SK-N-SH (cell line): ENCODE results near the gene FAM168A. TPM values are rescaled to one million over a fixed set of nuclear protein-coding genes. Genes with fewer than 3 reads are reported as not detected.

Experiments used
- CTCF ChIA-PET: fragments of 300-600, 350-600 bp; formaldehyde crosslinking; extraction: SDS; loops from one replicate; lab custom pipeline; 2021; lab: Yijun Ruan, JAX
- POLR2A ChIA-PET: fragments of 350-600 bp; sonication (Branson Sonifier 250); formaldehyde crosslinking; extraction: SDS; loops from one replicate; lab custom pipeline; 2020; ENCODE audit warnings: antibody characterized with exemption, inconsistent platforms; lab: Yijun Ruan, JAX
- DNase-seq: peaks from one replicate; pipeline ENCODE4 v3.0.0; 2012
- H2AFZ ChIP-seq: fragments of 200-600 bp; sonication (generic); 2 replicates; pipeline ENCODE4 v1.8.1; 2016; ENCODE audit warnings: antibody characterized with exemption, mild to moderate bottlenecking, low read depth
- H3F3A ChIP-seq: fragments of 200-600 bp; sonication (generic); replicated peaks from 2 replicates; pipeline ENCODE3; 2016; ENCODE audit warnings: antibody characterized with exemption, mild to moderate bottlenecking; ENCODE audit not compliant: insufficient read depth
- H3K27ac ChIP-seq, 2 experiments: fragments of 200-500 bp in 1 of 2; fragments of 200-600 bp in 1 of 2; sonication (Bioruptor generic) in 1 of 2; sonication (generic), shearing (Covaris generic) in 1 of 2; 2 replicates each; pipeline versions ENCODE4 v1.5.1 to v1.6.1; 2014 to 2016; ENCODE audit warnings: low read depth in 2 of 2, inconsistent platforms in 1 of 2, low read length in 1 of 2, mild to moderate bottlenecking in 1 of 2, mixed read lengths in 1 of 2
- H3K27me3 ChIP-seq: fragments of 200-600 bp; sonication (generic), shearing (Covaris generic); 2 replicates; pipeline ENCODE4 v1.6.1; 2016; ENCODE audit warnings: mixed run types; ENCODE audit not compliant: insufficient read depth
- H3K36me3 ChIP-seq, 2 experiments: fragments of 200-500 bp in 1 of 2; fragments of 200-600 bp in 1 of 2; sonication (Bioruptor generic) in 1 of 2; sonication (generic) in 1 of 2; replicated peaks in 1 of 2; 2 replicates each; pipeline versions ENCODE3 to v1.5.1; 2014 to 2016; ENCODE audit warnings: low read length in 1 of 2, mild to moderate bottlenecking in 1 of 2; ENCODE audit not compliant: insufficient read depth in 2 of 2, control insufficient read depth in 1 of 2
- H3K4me1 ChIP-seq, 2 experiments: fragments of 200-500 bp in 1 of 2; fragments of 200-600 bp in 1 of 2; sonication (Bioruptor generic) in 1 of 2; sonication (generic), shearing (Covaris generic) in 1 of 2; 2 replicates each; pipeline versions ENCODE4 v1.5.1 to v1.6.1; 2014 to 2016; ENCODE audit warnings: low read depth in 1 of 2, low read length in 1 of 2, mixed run types in 1 of 2; ENCODE audit not compliant: insufficient read depth in 2 of 2, control insufficient read depth in 1 of 2
- H3K4me2 ChIP-seq: fragments of 200-600 bp; sonication (generic), shearing (Covaris generic); 2 replicates; pipeline ENCODE4 v1.6.1; 2017; ENCODE audit warnings: mixed run types
- H3K4me3 ChIP-seq, 2 experiments: fragments of 200-500 bp in 1 of 2; fragments of 200-600 bp in 1 of 2; sonication (Bioruptor generic) in 1 of 2; sonication (generic), shearing (Covaris generic) in 1 of 2; 2 replicates each; pipeline versions ENCODE4 v1.5.1 to v1.8.1; 2014 to 2016; ENCODE audit warnings: low read depth in 2 of 2, inconsistent platforms in 1 of 2, low read length in 1 of 2, mild to moderate bottlenecking in 1 of 2, mixed read lengths in 1 of 2, moderate library complexity in 1 of 2
- H3K79me2 ChIP-seq: fragments of 200-600 bp; sonication (generic); 2 replicates; pipeline ENCODE4 v1.8.1; 2017; ENCODE audit warnings: mild to moderate bottlenecking; ENCODE audit not compliant: insufficient read depth
- H3K9ac ChIP-seq: fragments of 200-600 bp; sonication (generic); 2 replicates; pipeline ENCODE4 v1.6.1; 2017; ENCODE audit warnings: mixed run types
- H3K9me2 ChIP-seq: fragments of 200-600 bp; sonication (generic); 2 replicates; pipeline ENCODE4 v1.6.1; 2017; ENCODE audit warnings: mixed run types
- H3K9me3 ChIP-seq: fragments of 200-600 bp; sonication (generic); 2 replicates; pipeline ENCODE4 v1.6.1; 2017; ENCODE audit warnings: mixed run types, mild to moderate bottlenecking, moderate library complexity
- H4K20me1 ChIP-seq: fragments of 200-600 bp; sonication (generic); 2 replicates; pipeline ENCODE4 v1.6.1; 2017; ENCODE audit warnings: mild to moderate bottlenecking, mixed run types; ENCODE audit not compliant: insufficient read depth
- EZH2phosphoT487 ChIP-seq: fragments of 200-600 bp; sonication (generic); IDR thresholded peaks from 2 replicates; pipeline ENCODE4 v1.6.1; 2017; ENCODE audit warnings: low read depth, mixed run types, mild to moderate bottlenecking, antibody characterized with exemption, moderate library complexity, borderline replicate concordance
- FOSL2 ChIP-seq: IDR thresholded peaks from 2 replicates; pipeline ENCODE4 v1.4.0; 2012; ENCODE audit warnings: low read depth, mild to moderate bottlenecking, moderate library complexity, borderline replicate concordance
- GATA2 ChIP-seq: sonication (generic); formaldehyde crosslinking; IDR thresholded peaks from 2 replicates; pipeline ENCODE4 v1.5.0; 2020; ENCODE audit warnings: mild to moderate bottlenecking, missing genetic modification reagents
- JUND ChIP-seq: IDR thresholded peaks from 2 replicates; pipeline ENCODE4 v1.4.0; 2012
- MXI1 ChIP-seq: IDR thresholded peaks from 2 replicates; pipeline ENCODE4 v1.6.1; 2012; ENCODE audit warnings: mild to moderate bottlenecking, low read depth, low read length, improper control_type of control experiment
- NFIC ChIP-seq: IDR thresholded peaks from 2 replicates; pipeline ENCODE4 v1.4.0; 2012; ENCODE audit warnings: borderline replicate concordance
- NRF1 ChIP-seq: IDR thresholded peaks from 2 replicates; pipeline ENCODE4 v1.6.1; 2012; ENCODE audit warnings: low read depth, mild to moderate bottlenecking, low read length
- POLR2AphosphoS5 ChIP-seq: IDR thresholded peaks from 2 replicates; pipeline ENCODE4 v1.6.1; 2012; ENCODE audit warnings: low read depth, low read length
- RAD21 ChIP-seq: IDR thresholded peaks from 2 replicates; pipeline ENCODE4 v1.6.1; 2012; ENCODE audit warnings: mild to moderate bottlenecking, low read length
- SIN3A ChIP-seq: IDR thresholded peaks from 2 replicates; pipeline ENCODE4 v1.6.1; 2012; ENCODE audit warnings: low read depth, mild to moderate bottlenecking, low read length, moderate library complexity, borderline replicate concordance
- SMC3 ChIP-seq: IDR thresholded peaks from 2 replicates; pipeline ENCODE4 v1.6.1; 2012; ENCODE audit warnings: low read depth, low read length, improper control_type of control experiment
- TAF1 ChIP-seq: IDR thresholded peaks from 2 replicates; pipeline ENCODE4 v1.6.1; 2012; ENCODE audit warnings: low read depth, mild to moderate bottlenecking, low read length, moderate library complexity, borderline replicate concordance
- TCF12 ChIP-seq: IDR thresholded peaks from 2 replicates; pipeline ENCODE4 v1.4.0; 2012
- YY1 ChIP-seq: IDR thresholded peaks from 2 replicates; pipeline ENCODE4 v1.4.0; 2012; ENCODE audit warnings: low read depth, mild to moderate bottlenecking
- WGBS: methylation state at CpG from one replicate; pipeline ENCODE4 v1.1.6; 2017; ENCODE audit warnings: low lambda C conversion rate; 5-methylcytosine and 5-hydroxymethylcytosine counted together
- polyA plus RNA-seq, 3 experiments: library from polyadenylated mRNA; depleted of rRNA; stranded (reverse); fragments of >200 nt; gene quantifications; 2 replicates each; pipeline ENCODE4 v1.2.3, GENCODE V29; 2012
- TF ChIP-seq, protein P1 (sequence below): IDR thresholded peaks from 2 replicates; pipeline ENCODE4; 2012
- TF ChIP-seq, protein P2 (sequence below): fragments of 150-350 bp; IDR thresholded peaks from 2 replicates; pipeline ENCODE4 v1.6.1; 2016; ENCODE audit warnings: mild to moderate bottlenecking, low read depth, low read length
- TF ChIP-seq, protein P3 (sequence below): IDR thresholded peaks from 2 replicates; pipeline ENCODE4 v1.6.1; 2012; ENCODE audit warnings: mild to moderate bottlenecking, low read depth, low read length, moderate library complexity
- TF ChIP-seq, protein P4 (sequence below): IDR thresholded peaks from 2 replicates; pipeline ENCODE4 v1.4.0; 2012; ENCODE audit warnings: low read depth, borderline replicate concordance

Gene FAM168A
- polyA plus RNA-seq, 1 of the 3 experiments (the other 2 are of a cell fraction) = 17.8 TPM

DNA sequence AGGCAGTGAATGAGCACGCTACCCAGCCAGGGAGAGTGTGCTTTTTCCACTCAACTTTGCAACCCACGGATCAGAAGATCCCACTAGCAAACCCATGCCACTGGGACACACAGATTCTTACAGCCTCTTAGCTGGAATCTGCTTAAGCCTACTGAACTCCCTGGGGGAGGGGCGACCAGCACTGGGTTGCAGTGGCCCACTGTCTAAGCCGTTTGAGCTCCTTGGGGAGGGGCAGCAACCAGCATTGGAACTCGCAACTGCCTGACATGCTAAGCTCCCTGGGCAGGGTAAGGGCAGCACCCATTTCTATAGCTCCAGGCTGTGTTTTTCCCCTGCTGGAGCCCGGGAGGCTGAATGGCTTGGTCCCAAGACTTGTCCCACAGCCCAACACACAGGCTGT, 99.6 kb downstream of the FAM168A start:
- Histone ChIP-seq H4K20me1 (no peaks in the 10 kb centered on the region), H3K27me3 (no peaks in the 10 kb centered on the region), H3K4me2 (no peak overlapping the region), H3K36me3 (no peaks in the 10 kb centered on the region), H3F3A (no peaks in the 10 kb centered on the region), H3K9me3 (no peaks in the 10 kb centered on the region), H3K4me3 (no peak overlapping the region), H2AFZ (no peak overlapping the region), H3K9me2 (no peaks in the 10 kb centered on the region), H3K4me1 (peaks cover 0 to 8% of the 10 kb centered on the region in 2 experiments; a peak in 2 of 4 replicates), H3K27ac (no peak overlapping the region), H3K79me2 (peaks cover 65% of the 10 kb centered on the region), H3K9ac (no peak overlapping the region)
- TF ChIP-seq TAF1 (no peak), RAD21 (no peak), MXI1 (no peak), YY1 (no peak), SIN3A (no peak), SMC3 (no peak), NFIC (no peak), JUND (no peak), EZH2phosphoT487 (no peak), TCF12 (no peak), FOSL2 (no peak), NRF1 (no peak), GATA2 (CRISPR knock-in tag) (no peak), POLR2AphosphoS5 (no peak)
- TF ChIP-seq, protein P1, sequence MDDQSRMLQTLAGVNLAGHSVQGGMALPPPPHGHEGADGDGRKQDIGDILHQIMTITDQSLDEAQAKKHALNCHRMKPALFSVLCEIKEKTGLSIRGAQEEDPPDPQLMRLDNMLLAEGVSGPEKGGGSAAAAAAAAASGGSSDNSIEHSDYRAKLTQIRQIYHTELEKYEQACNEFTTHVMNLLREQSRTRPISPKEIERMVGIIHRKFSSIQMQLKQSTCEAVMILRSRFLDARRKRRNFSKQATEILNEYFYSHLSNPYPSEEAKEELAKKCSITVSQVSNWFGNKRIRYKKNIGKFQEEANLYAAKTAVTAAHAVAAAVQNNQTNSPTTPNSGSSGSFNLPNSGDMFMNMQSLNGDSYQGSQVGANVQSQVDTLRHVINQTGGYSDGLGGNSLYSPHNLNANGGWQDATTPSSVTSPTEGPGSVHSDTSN = no peak
- TF ChIP-seq, protein P2, sequence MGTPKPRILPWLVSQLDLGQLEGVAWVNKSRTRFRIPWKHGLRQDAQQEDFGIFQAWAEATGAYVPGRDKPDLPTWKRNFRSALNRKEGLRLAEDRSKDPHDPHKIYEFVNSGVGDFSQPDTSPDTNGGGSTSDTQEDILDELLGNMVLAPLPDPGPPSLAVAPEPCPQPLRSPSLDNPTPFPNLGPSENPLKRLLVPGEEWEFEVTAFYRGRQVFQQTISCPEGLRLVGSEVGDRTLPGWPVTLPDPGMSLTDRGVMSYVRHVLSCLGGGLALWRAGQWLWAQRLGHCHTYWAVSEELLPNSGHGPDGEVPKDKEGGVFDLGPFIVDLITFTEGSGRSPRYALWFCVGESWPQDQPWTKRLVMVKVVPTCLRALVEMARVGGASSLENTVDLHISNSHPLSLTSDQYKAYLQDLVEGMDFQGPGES = no peak
- TF ChIP-seq, protein P3, sequence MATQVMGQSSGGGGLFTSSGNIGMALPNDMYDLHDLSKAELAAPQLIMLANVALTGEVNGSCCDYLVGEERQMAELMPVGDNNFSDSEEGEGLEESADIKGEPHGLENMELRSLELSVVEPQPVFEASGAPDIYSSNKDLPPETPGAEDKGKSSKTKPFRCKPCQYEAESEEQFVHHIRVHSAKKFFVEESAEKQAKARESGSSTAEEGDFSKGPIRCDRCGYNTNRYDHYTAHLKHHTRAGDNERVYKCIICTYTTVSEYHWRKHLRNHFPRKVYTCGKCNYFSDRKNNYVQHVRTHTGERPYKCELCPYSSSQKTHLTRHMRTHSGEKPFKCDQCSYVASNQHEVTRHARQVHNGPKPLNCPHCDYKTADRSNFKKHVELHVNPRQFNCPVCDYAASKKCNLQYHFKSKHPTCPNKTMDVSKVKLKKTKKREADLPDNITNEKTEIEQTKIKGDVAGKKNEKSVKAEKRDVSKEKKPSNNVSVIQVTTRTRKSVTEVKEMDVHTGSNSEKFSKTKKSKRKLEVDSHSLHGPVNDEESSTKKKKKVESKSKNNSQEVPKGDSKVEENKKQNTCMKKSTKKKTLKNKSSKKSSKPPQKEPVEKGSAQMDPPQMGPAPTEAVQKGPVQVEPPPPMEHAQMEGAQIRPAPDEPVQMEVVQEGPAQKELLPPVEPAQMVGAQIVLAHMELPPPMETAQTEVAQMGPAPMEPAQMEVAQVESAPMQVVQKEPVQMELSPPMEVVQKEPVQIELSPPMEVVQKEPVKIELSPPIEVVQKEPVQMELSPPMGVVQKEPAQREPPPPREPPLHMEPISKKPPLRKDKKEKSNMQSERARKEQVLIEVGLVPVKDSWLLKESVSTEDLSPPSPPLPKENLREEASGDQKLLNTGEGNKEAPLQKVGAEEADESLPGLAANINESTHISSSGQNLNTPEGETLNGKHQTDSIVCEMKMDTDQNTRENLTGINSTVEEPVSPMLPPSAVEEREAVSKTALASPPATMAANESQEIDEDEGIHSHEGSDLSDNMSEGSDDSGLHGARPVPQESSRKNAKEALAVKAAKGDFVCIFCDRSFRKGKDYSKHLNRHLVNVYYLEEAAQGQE = no peak
- TF ChIP-seq, protein P4, sequence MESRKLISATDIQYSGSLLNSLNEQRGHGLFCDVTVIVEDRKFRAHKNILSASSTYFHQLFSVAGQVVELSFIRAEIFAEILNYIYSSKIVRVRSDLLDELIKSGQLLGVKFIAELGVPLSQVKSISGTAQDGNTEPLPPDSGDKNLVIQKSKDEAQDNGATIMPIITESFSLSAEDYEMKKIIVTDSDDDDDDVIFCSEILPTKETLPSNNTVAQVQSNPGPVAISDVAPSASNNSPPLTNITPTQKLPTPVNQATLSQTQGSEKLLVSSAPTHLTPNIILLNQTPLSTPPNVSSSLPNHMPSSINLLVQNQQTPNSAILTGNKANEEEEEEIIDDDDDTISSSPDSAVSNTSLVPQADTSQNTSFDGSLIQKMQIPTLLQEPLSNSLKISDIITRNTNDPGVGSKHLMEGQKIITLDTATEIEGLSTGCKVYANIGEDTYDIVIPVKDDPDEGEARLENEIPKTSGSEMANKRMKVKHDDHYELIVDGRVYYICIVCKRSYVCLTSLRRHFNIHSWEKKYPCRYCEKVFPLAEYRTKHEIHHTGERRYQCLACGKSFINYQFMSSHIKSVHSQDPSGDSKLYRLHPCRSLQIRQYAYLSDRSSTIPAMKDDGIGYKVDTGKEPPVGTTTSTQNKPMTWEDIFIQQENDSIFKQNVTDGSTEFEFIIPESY = no peak
- 93% methylated on average over 4 of the region's 6 CpGs for WGBS
- ChIA-PET POLR2A (no interaction called here), CTCF (no interaction called here)
- DNase-seq = no peak
